GM19463 (cell line): ENCODE measurements around the gene MYH13.
A peak's percentile ranks its signal among the peaks of the same experiment; 100 is the strongest.

Source experiments
- ATAC-seq: cut with Tn5 transposase; IDR thresholded peaks from one replicate; pipeline ENCODE4 v1.9.1; 2021; ENCODE audit warnings: mild to moderate bottlenecking, moderate library complexity; ENCODE audit not compliant: unreplicated experiment

Gene MYH13

DNA sequence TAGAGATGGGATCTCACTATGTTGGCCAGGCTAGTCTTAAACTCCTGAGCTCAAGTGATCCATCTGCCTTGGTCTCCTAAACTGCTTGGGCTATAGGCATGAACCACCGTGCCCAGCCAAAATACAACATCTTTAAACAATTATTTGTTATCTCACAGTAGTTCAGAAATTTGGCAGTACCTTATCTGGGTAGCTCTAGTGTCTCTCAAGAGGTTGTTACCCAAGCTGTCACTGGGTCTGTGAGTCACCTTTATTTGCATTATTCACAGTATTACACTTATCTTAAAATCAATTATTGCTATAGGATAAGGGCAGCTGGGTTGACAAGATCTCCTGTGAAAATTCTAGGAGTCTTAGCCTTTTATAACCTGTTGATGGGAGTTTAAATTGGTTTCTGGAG is 110.4 kb downstream of the MYH13 start:
- ATAC-seq: no peak

DNA sequence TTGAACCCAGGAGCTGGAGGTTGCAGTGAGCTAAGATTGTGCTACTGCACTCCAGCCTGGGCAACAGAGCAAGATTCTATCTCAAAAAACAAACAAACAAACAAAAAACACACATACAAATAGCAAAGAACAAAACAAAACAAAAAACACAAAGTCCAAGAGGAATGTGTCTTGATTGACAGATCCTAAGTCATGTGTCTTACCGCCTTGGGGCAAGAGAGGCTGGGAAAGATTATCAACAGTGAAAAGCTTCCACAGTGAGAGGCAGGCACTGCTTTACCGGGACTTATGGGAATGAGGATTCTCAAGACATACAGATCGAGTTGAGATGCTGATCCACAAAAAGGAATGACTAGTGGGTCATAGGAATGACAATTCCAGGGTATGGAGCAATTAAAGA is 111.7 kb downstream of the MYH13 start:
- ATAC-seq: no peak

DNA sequence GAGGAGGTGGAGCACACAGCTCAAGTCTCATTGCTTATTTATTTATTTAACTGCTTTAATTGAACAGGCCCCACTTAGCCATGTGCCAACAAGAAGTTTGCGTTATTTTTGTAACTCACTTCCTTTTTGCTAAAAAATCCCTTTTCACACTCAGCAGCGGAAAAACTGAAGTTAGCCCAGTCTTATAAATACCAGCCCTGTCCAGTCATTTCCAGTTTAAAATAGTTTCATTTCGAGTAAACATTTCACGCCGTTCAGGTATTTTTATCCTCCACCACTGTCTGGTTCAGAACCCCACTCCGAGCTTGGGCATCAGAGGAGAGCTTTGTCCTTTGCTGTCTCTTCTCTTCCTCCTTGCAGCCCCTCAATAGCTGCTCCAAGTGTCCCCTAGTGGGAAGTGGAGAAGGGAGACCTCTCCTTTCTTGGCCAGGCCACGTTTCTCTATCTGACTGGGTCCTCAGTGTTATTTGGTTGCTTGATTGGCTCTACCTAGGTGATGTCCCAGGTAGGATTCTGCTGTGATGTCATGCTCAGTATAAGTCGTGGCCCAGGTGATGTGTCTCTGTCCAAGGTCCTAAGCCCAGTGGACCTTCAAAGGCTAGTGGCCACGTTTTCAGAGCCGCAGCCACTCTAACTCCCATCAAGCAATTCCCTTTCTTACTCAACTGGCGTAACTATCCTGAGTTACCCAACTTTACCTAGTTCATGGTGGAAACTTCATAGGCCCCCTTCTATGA is 121.4 kb downstream of the MYH13 start:
- ATAC-seq: peak; percentile 97
